H9 (cell line): ENCODE results near the gene ASXL1. TPM values are rescaled to one million over a fixed set of nuclear protein-coding genes. Genes with fewer than 3 reads are reported as not detected.

Source experiments
- DNase-seq: peaks from one replicate; pipeline ENCODE4 v3.0.0-alpha.2; 2017
- H2AFZ ChIP-seq: one replicate; pipeline ENCODE4 v1.6.1; 2013; ENCODE audit warnings: mild to moderate bottlenecking, low read length, control low read depth, moderate library complexity
- H2AK5ac ChIP-seq: 2 replicates; pipeline ENCODE4 v1.6.1; 2013; ENCODE audit warnings: low read length, control low read depth, mixed read lengths; ENCODE audit not compliant: insufficient read length
- H2BK120ac ChIP-seq: one replicate; pipeline ENCODE4 v1.6.1; 2013; ENCODE audit warnings: low read depth, mild to moderate bottlenecking, low read length, control low read depth, inconsistent platforms; ENCODE audit not compliant: poor library complexity, severe bottlenecking
- H2BK12ac ChIP-seq: 2 replicates; pipeline ENCODE4 v1.6.1; 2013; ENCODE audit warnings: low read length, control low read depth, mixed read lengths, low read depth; ENCODE audit not compliant: insufficient read length
- H2BK15ac ChIP-seq: 2 replicates; pipeline ENCODE4 v1.6.1; 2013; ENCODE audit warnings: low read depth, low read length, control low read depth
- H2BK20ac ChIP-seq: one replicate; pipeline ENCODE4 v1.6.1; 2013; ENCODE audit warnings: low read depth, mild to moderate bottlenecking, low read length, control low read depth, inconsistent platforms; ENCODE audit not compliant: poor library complexity, severe bottlenecking
- H2BK5ac ChIP-seq: 2 replicates; pipeline ENCODE4 v1.6.1; 2013; ENCODE audit warnings: low read length, control low read depth, mixed read lengths; ENCODE audit not compliant: insufficient read length
- H3K14ac ChIP-seq: 2 replicates; pipeline ENCODE4 v1.6.1; 2013; ENCODE audit warnings: low read length, control low read depth; ENCODE audit not compliant: insufficient read depth
- H3K18ac ChIP-seq: 2 replicates; pipeline ENCODE4 v1.6.1; 2013; ENCODE audit warnings: low read depth, mild to moderate bottlenecking, mixed read lengths, low read length, control low read depth; ENCODE audit not compliant: insufficient read length
- H3K23ac ChIP-seq: 2 replicates; pipeline ENCODE4 v1.6.1; 2013; ENCODE audit warnings: low read length, control low read depth, mixed read lengths, low read depth; ENCODE audit not compliant: insufficient read length
- H3K23me2 ChIP-seq: 2 replicates; pipeline ENCODE4 v1.6.1; 2013; ENCODE audit warnings: low read depth, mild to moderate bottlenecking, mixed read lengths, low read length, control low read depth; ENCODE audit not compliant: insufficient read length, poor library complexity, severe bottlenecking
- H3K27ac ChIP-seq: 2 replicates; pipeline ENCODE4 v1.5.1; 2013; ENCODE audit warnings: low read length, control low read depth, mixed read lengths, low read depth; ENCODE audit not compliant: insufficient read length
- H3K27me3 ChIP-seq: 2 replicates; pipeline ENCODE4 v1.6.1; 2013; ENCODE audit warnings: low read length, control low read depth, inconsistent platforms; ENCODE audit not compliant: insufficient read depth
- H3K4ac ChIP-seq: 2 replicates; pipeline ENCODE4 v1.6.1; 2013; ENCODE audit warnings: low read depth, mild to moderate bottlenecking, control low read depth, inconsistent platforms, low read length, moderate library complexity
- H3K4me1 ChIP-seq: 2 replicates; pipeline ENCODE4 v1.6.1; 2013; ENCODE audit warnings: low read length, control low read depth, inconsistent platforms; ENCODE audit not compliant: insufficient read depth
- H3K4me2 ChIP-seq: 2 replicates; pipeline ENCODE4 v1.6.1; 2013; ENCODE audit warnings: low read length, control low read depth, mixed read lengths; ENCODE audit not compliant: insufficient read length, insufficient read depth
- H3K56ac ChIP-seq: 2 replicates; pipeline ENCODE4 v1.6.1; 2013; ENCODE audit warnings: low read depth, mild to moderate bottlenecking, mixed read lengths, low read length, control low read depth; ENCODE audit not compliant: insufficient read length
- H3K79me1 ChIP-seq: 2 replicates; pipeline ENCODE4 v1.6.1; 2013; ENCODE audit warnings: low read depth, mild to moderate bottlenecking, moderate library complexity, low read length, control low read depth, inconsistent platforms; ENCODE audit not compliant: insufficient read depth, poor library complexity, severe bottlenecking
- H3K79me2 ChIP-seq: 2 replicates; pipeline ENCODE4 v1.6.1; 2013; ENCODE audit warnings: low read length, control low read depth, inconsistent platforms; ENCODE audit not compliant: insufficient read depth
- H3K9ac ChIP-seq: 2 replicates; pipeline ENCODE4 v1.6.1; 2013; ENCODE audit warnings: low read length, control low read depth, mixed read lengths; ENCODE audit not compliant: insufficient read length; ENCODE audit errors: extremely low read depth
- H3K9me3 ChIP-seq: one replicate; pipeline ENCODE4 v1.6.1; 2013; ENCODE audit warnings: low read depth, low read length, inconsistent platforms; ENCODE audit not compliant: control insufficient read depth
- H3T11ph ChIP-seq: one replicate; pipeline ENCODE4 v1.6.1; 2013; ENCODE audit warnings: mild to moderate bottlenecking, low read length, control low read depth, inconsistent platforms
- H4K20me1 ChIP-seq: one replicate; pipeline ENCODE4 v1.6.1; 2013; ENCODE audit not compliant: control insufficient read depth, insufficient read length, insufficient read depth
- H4K5ac ChIP-seq: 2 replicates; pipeline ENCODE4 v1.6.1; 2013; ENCODE audit warnings: low read depth, mild to moderate bottlenecking, mixed read lengths, low read length, control low read depth; ENCODE audit not compliant: insufficient read length
- H4K8ac ChIP-seq: replicated peaks from 2 replicates; pipeline ENCODE4 v1.6.1; 2013; ENCODE audit warnings: low read length, control low read depth, mixed read lengths, low read depth; ENCODE audit not compliant: insufficient read length
- H4K91ac ChIP-seq: 2 replicates; pipeline ENCODE4 v1.6.1; 2013; ENCODE audit warnings: low read depth, mild to moderate bottlenecking, moderate library complexity, mixed read lengths, low read length, control low read depth; ENCODE audit not compliant: insufficient read length
- H3K27ac Mint-ChIP-seq, 3 experiments: 2 replicates in 2 of 3; 3 replicates in 1 of 3; pipeline ENCODE4 v1.8.0; 2020 to 2021; ENCODE audit warnings: mixed read lengths in 3 of 3, mild to moderate bottlenecking in 1 of 3, moderate library complexity in 1 of 3
- H3K27me3 Mint-ChIP-seq: 2 replicates; pipeline ENCODE4 v1.8.0; 2021; ENCODE audit warnings: low read depth, mild to moderate bottlenecking, moderate library complexity, mixed read lengths
- H3K36me3 Mint-ChIP-seq, 3 experiments: 2 replicates in 2 of 3; 3 replicates in 1 of 3; pipeline ENCODE4 v1.8.0; 2020 to 2021; ENCODE audit warnings: low read depth in 3 of 3, mixed read lengths in 3 of 3; ENCODE audit not compliant: insufficient read depth in 1 of 3
- H3K4me1 Mint-ChIP-seq, 2 experiments: 2 replicates each; pipeline ENCODE4 v1.8.0; 2020; ENCODE audit warnings: mixed read lengths in 2 of 2
- H3K4me3 Mint-ChIP-seq, 2 experiments: 2 replicates in 1 of 2; 3 replicates in 1 of 2; pipeline ENCODE4 v1.8.0; 2020 to 2021; ENCODE audit warnings: mild to moderate bottlenecking in 2 of 2, mixed read lengths in 2 of 2, moderate library complexity in 1 of 2
- H3K9me3 Mint-ChIP-seq, 2 experiments: 2 replicates in 1 of 2; 3 replicates in 1 of 2; pipeline ENCODE4 v1.8.0; 2020; ENCODE audit warnings: mild to moderate bottlenecking in 2 of 2, mixed read lengths in 2 of 2, moderate library complexity in 1 of 2
- WGBS: extraction: QIAGEN DNeasy Blood & Tissue Kit; methylation state at CpG from one replicate; pipeline ENCODE4 v1.1.7; 2013; ENCODE audit warnings: missing lambda C conversion rate, low lambda C conversion rate, mixed read lengths; ENCODE audit not compliant: insufficient read length; ENCODE audit errors: extremely low coverage; 5-methylcytosine and 5-hydroxymethylcytosine counted together
- total RNA-seq: library from RNA; stranded (reverse); gene quantifications from 2 replicates; pipeline ENCODE4 v1.2.1, GENCODE V29; 2021
- TF ChIP-seq, protein P1 (sequence below): fragments of 200-600 bp; sonication (generic); conservative IDR thresholded peaks from 3 replicates; pipeline ENCODE4 v1.8.0; 2021; ENCODE audit warnings: antibody characterized with exemption, mild to moderate bottlenecking

The ASXL1 gene
- total RNA-seq, 1 experiment from 2014 or later: 39.5 TPM

DNA sequence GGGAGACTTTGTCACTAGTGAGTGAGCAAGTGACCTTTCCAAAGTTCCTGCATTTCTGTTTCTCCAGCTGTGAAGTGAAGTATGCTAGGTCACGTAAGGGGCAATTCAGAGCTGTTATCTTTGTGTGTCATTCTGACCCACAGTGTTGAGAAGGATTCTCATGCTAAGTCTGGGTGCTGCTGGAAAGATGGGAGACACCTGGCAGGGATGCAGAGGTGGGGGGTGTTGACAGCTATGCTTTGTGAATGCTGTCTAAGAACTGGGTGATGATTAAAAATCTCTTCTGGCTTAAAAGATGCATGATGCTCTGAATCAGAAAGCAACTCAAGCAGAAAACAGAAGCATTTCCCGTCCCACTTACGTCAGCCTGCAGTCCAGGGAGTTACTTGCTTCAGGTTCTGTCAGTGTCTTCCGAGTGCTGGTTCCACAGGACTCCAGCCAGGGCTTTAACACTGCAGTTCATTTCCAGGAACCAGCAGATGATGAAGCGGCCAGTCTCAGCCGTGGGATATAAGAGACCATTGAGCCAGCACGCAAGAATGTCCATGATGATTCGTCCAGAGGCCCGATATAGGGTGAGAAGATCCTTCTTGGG, 30.9 kb upstream of the ASXL1 start:
- no peak overlapping the region; a peak in 2 of 7 replicates for H3K27ac Mint-ChIP-seq
- H3K23ac ChIP-seq: no peak overlapping the region
- no peaks in the 10 kb centered on the region for H3K9me3 Mint-ChIP-seq
- peaks cover 6 to 32% (median 17%) of the 10 kb centered on the region in 3 experiments; a peak in 5 of 7 replicates for H3K36me3 Mint-ChIP-seq
- no peak overlapping the region for H3K9ac ChIP-seq
- no peaks in the 10 kb centered on the region for H3K27me3 ChIP-seq
- H3K18ac ChIP-seq: no peak overlapping the region
- DNase-seq: no peak
- H3K27me3 Mint-ChIP-seq: no peaks in the 10 kb centered on the region
- no peak overlapping the region for H4K8ac ChIP-seq
- no peak overlapping the region for H2BK15ac ChIP-seq
- H3K4me1 ChIP-seq: no peaks in the 10 kb centered on the region
- no peak overlapping the region for H4K5ac ChIP-seq
- H2BK20ac ChIP-seq: no peak overlapping the region
- no peak overlapping the region for H2BK5ac ChIP-seq
- H3K79me1 ChIP-seq: no peaks in the 10 kb centered on the region
- H3K4ac ChIP-seq: no peak overlapping the region
- no peak overlapping the region for H4K91ac ChIP-seq
- no peaks in the 10 kb centered on the region for H3K9me3 ChIP-seq
- H3K14ac ChIP-seq: no peak overlapping the region
- no peak overlapping the region for H2AFZ ChIP-seq
- H2AK5ac ChIP-seq: no peak overlapping the region
- no peak overlapping the region for H2BK12ac ChIP-seq
- H3K23me2 ChIP-seq: no peaks in the 10 kb centered on the region
- H3T11ph ChIP-seq: no peak overlapping the region
- H3K4me2 ChIP-seq: no peak overlapping the region
- no peak overlapping the region for H2BK120ac ChIP-seq
- no CpG with 5 or more reads among the region's 9 CpGs for WGBS
- no peak overlapping the region for H3K4me3 Mint-ChIP-seq
- H3K27ac ChIP-seq: no peak overlapping the region
- H3K79me2 ChIP-seq: no peaks in the 10 kb centered on the region
- TF ChIP-seq, protein P1, sequence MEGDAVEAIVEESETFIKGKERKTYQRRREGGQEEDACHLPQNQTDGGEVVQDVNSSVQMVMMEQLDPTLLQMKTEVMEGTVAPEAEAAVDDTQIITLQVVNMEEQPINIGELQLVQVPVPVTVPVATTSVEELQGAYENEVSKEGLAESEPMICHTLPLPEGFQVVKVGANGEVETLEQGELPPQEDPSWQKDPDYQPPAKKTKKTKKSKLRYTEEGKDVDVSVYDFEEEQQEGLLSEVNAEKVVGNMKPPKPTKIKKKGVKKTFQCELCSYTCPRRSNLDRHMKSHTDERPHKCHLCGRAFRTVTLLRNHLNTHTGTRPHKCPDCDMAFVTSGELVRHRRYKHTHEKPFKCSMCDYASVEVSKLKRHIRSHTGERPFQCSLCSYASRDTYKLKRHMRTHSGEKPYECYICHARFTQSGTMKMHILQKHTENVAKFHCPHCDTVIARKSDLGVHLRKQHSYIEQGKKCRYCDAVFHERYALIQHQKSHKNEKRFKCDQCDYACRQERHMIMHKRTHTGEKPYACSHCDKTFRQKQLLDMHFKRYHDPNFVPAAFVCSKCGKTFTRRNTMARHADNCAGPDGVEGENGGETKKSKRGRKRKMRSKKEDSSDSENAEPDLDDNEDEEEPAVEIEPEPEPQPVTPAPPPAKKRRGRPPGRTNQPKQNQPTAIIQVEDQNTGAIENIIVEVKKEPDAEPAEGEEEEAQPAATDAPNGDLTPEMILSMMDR: no peak
- no peaks in the 10 kb centered on the region for H3K4me1 Mint-ChIP-seq
- H4K20me1 ChIP-seq: no peaks in the 10 kb centered on the region
- no peak overlapping the region for H3K56ac ChIP-seq
